HFFc6 (cell line): ENCODE data around the gene AKAP13. TPM values are rescaled to one million over a fixed set of nuclear protein-coding genes. Genes with fewer than 3 reads are reported as not detected.

Experiments used
- DNase-seq: peaks from one replicate; pipeline ENCODE4 v3.0.0-alpha.2; 2018
- H3K27ac Mint-ChIP-seq: 2 replicates; pipeline ENCODE4 v1.8.0; 2020; ENCODE audit warnings: mild to moderate bottlenecking, mixed read lengths
- H3K27me3 Mint-ChIP-seq: 2 replicates; pipeline ENCODE4 v1.8.0; 2021; ENCODE audit warnings: mild to moderate bottlenecking, moderate library complexity, mixed read lengths; ENCODE audit not compliant: insufficient read depth
- H3K36me3 Mint-ChIP-seq: 2 replicates; pipeline ENCODE4 v1.8.0; 2021; ENCODE audit warnings: low read depth, mixed read lengths
- H3K4me1 Mint-ChIP-seq: 2 replicates; pipeline ENCODE4 v1.8.0; 2020; ENCODE audit warnings: low read depth, mixed read lengths
- H3K4me3 Mint-ChIP-seq: 2 replicates; pipeline ENCODE4 v1.8.0; 2020; ENCODE audit warnings: mild to moderate bottlenecking, moderate library complexity, mixed read lengths
- H3K9me3 Mint-ChIP-seq: 2 replicates; pipeline ENCODE4 v1.8.0; 2020; ENCODE audit warnings: mild to moderate bottlenecking, mixed read lengths
- CTCF ChIP-seq: fragments of 200-600 bp; sonication (generic); IDR thresholded peaks from 2 replicates; pipeline ENCODE4 v1.5.0; 2021; ENCODE audit warnings: antibody characterized with exemption, mild to moderate bottlenecking
- total RNA-seq, 6 experiments: library from RNA; stranded (reverse); fragmentation: NEBNext Ultra II Directional; extraction: Animal tissue kit (Norgen Biotek cat#: 25700); gene quantifications; 2 replicates in 1 of 6; 3 replicates in 5 of 6; pipeline ENCODE4 v1.2.3, GENCODE V29; 2021

The AKAP13 gene
- total RNA-seq, 6 experiments from 2014 or later: 29.0 to 51.3 (median 35.6) TPM

DNA sequence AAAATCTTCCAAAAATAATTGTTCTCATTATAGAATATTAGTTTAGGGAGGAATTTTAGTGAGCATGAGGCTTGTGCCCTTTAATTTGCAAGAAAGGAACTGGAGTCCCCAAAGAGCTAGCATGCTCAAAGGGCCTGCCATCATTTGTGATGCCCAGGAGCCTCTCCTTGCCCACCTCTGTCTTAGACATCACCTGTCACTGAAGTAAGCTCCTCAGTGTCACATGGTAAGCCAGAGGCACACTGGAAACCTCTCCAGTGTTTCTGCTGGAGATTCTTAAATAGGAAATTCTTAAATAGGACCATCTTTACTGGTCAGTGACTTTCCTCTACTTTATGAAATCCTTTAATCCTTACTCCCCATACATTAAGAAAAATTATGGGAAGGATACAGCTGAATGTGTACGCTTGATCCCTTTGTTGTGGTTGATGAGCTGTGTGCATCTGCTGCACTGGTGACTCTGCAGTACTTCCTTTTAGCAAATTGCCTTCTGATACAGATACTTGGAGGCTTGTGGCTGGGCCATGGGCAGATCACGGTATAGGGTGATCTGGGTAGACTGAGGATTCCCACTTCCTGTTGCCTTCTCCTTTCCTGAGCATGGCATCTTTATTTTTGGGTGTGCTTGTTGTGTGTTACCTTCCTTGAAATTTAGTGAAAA lies 216.9 kb downstream of the AKAP13 start:
- no peak for TF ChIP-seq CTCF
- Mint-ChIP-seq H3K27ac (no peak overlapping the region), H3K36me3 (peaks cover 4% of the 10 kb centered on the region; the same call in 1 of the 2 replicates), H3K27me3 (peaks cover 4% of the 10 kb centered on the region), H3K9me3 (no peaks in the 10 kb centered on the region), H3K4me1 (peaks cover 27% of the 10 kb centered on the region), H3K4me3 (no peak overlapping the region; the same call in 1 of the 2 replicates)
- DNase-seq: no peak

DNA sequence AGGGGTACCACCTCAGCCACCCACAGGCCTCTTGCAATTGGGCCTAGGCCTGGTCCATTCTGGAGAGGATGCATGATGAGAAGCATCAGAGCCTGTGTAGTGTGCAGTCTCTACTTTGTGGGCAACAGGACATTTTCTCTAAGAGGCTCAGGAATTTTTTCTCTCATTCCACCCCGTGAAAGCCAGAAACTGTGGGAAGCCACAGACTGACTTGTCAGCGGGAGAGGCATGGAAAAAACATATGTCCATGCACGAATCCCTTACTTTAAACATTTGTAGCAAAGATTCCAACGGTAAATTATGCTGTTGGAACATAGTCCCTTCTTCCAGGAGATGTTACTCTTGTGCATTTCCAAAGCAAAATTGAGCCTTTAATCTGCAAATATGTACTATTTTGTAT lies 217.8 kb downstream of the AKAP13 start:
- no peaks in the 10 kb centered on the region for H3K9me3 Mint-ChIP-seq
- H3K27me3 Mint-ChIP-seq: peaks cover 4% of the 10 kb centered on the region
- H3K4me1 Mint-ChIP-seq: peaks cover 21% of the 10 kb centered on the region
- no peak for DNase-seq
- no peak overlapping the region for H3K4me3 Mint-ChIP-seq
- no peak overlapping the region for H3K27ac Mint-ChIP-seq
- no peak for TF ChIP-seq CTCF
- peaks cover 4% of the 10 kb centered on the region; the same call in 1 of the 2 replicates for H3K36me3 Mint-ChIP-seq

- no peak overlapping the region for H3K4me3 Mint-ChIP-seq
- no peak overlapping the region for H3K27ac Mint-ChIP-seq
- H3K4me1 Mint-ChIP-seq: peaks cover 21% of the 10 kb centered on the region
- peaks cover 4% of the 10 kb centered on the region for H3K27me3 Mint-ChIP-seq
- H3K9me3 Mint-ChIP-seq: no peaks in the 10 kb centered on the region
- DNase-seq: no peak
- TF ChIP-seq CTCF: no peak
- H3K36me3 Mint-ChIP-seq: peaks cover 7% of the 10 kb centered on the region; the same call in 1 of the 2 replicates
Observed at GRCh38 chr15:85598718-85599398, 218.5 kb downstream of the AKAP13 start.

DNA sequence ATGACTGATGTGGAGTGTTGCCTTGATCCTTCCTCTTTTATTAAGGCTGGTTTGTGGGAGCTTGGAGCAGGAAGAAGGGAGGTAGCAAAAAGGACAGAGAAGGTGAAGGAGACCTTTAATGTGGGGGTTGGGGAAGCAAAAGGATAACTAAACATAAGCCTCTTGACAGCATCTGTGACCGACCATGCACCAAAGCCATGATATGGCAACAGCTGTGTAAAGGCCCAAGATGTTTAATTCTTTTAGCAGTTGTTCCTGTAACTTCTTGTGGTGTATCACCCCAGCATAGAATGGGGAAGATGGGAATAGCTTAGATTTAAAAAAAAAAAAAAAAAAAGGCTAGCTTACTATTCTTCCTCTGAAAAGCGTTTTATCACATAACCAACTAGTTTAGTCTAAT lies 219.6 kb downstream of the AKAP13 start:
- no peak for TF ChIP-seq CTCF
- peaks cover 14% of the 10 kb centered on the region; the same call in 1 of the 2 replicates for H3K36me3 Mint-ChIP-seq
- DNase-seq: no peak
- H3K27me3 Mint-ChIP-seq: peaks cover 4% of the 10 kb centered on the region
- peaks cover 27% of the 10 kb centered on the region for H3K4me1 Mint-ChIP-seq
- no peaks in the 10 kb centered on the region for H3K9me3 Mint-ChIP-seq
- no peak overlapping the region for H3K27ac Mint-ChIP-seq
- H3K4me3 Mint-ChIP-seq: no peak overlapping the region

DNA sequence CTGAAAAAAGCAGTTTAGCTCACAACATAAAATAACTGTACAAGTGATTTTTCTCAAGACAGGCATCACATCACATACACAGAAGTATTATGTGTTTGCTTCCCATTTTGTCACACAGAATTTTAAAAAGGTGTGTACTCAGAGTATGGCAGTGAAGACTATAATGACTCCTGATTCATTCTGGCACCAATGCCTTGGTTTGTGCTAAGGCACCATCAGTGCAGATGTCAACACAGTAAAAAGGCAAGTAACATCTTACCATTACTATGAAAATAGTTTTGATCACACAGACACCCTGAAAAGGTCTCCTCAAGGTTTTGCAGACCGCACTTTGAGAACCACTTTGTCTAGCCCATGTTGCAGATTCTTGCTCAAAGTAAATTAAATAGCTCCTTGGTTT lies 222.8 kb downstream of the AKAP13 start:
- peaks cover 10% of the 10 kb centered on the region for H3K4me1 Mint-ChIP-seq
- no peaks in the 10 kb centered on the region for H3K9me3 Mint-ChIP-seq
- no peak overlapping the region for H3K4me3 Mint-ChIP-seq
- no peak overlapping the region for H3K27ac Mint-ChIP-seq
- DNase-seq: no peak
- peaks cover 11% of the 10 kb centered on the region; the same call in 1 of the 2 replicates for H3K36me3 Mint-ChIP-seq
- no peaks in the 10 kb centered on the region for H3K27me3 Mint-ChIP-seq
- no peak for TF ChIP-seq CTCF
